Hematopoietic multipotent progenitor cell treated with erythropoietin and hydrocortisone succinate and interleukin-3 and kit ligand, for 17 days (in vitro differentiated cells): ENCODE data around the gene MAP3K19.

Source experiments
- DNase-seq: peaks from one replicate; pipeline ENCODE4 v3.0.0-alpha.2; 2015; ENCODE audit warnings: low spot score

Gene MAP3K19

DNA sequence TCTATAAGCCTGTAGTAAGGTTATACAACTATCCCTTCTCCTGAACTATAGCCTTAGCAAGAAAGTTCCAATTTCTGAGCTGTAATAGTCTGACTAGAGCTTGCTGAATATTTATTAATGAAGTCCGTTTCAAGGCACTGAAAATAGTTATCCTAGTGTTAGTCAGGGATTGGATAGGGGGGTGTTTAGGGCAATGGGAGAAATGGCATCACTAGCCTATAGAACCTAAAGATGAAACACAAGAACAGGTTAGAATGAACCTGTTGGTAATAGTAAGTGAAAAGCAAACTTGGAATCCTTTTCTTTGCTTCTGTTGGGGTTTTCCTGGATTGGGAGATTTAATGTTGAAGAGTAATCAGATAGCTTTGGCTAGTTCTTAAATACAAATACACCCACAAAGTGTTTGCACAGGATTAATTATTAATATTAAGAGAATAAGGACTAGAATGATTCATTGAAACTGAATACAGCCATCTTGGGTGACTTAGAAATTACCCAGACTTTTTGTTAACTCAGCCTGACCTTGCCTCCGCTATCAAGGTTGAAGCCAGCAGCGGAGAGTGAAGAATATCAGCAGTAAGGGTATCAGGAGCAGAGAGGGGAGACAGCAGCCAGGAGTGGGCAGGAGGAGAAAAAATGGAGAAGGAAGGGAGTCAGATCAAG lies 114.3 kb downstream of the MAP3K19 start:
- no peak for DNase-seq

DNA sequence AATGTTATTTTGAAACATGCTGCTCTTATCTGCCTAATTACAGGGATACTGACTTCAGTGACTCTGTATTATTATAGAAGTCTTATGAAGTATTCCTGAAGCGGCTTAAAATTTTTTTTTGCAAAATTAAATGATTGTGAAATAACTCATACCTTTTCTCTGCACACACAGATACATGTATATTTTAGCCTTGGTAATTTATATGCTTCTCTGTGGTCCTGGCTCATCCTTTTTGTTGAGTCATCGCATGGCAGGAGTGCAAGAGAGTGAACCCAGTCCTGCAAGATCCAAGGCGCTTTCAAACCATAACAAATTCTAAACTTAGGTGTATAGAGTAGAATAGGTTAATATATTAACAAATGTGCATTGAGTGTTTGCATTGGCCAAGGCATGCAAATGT lies 120.1 kb downstream of the MAP3K19 start:
- peak; percentile 50 for DNase-seq

- DNase-seq: no peak
These were observed 120.9 kb downstream of the MAP3K19 start for GRCh38 chr2:134926231-134926931.

- no peak for DNase-seq
These were observed 122.3 kb downstream of the MAP3K19 start for GRCh38 chr2:134924912-134925311.

GRCh38 chr2:134919341-134920210 lies 127.7 kb downstream of the MAP3K19 start:
- DNase-seq: peak; percentile 71

DNA sequence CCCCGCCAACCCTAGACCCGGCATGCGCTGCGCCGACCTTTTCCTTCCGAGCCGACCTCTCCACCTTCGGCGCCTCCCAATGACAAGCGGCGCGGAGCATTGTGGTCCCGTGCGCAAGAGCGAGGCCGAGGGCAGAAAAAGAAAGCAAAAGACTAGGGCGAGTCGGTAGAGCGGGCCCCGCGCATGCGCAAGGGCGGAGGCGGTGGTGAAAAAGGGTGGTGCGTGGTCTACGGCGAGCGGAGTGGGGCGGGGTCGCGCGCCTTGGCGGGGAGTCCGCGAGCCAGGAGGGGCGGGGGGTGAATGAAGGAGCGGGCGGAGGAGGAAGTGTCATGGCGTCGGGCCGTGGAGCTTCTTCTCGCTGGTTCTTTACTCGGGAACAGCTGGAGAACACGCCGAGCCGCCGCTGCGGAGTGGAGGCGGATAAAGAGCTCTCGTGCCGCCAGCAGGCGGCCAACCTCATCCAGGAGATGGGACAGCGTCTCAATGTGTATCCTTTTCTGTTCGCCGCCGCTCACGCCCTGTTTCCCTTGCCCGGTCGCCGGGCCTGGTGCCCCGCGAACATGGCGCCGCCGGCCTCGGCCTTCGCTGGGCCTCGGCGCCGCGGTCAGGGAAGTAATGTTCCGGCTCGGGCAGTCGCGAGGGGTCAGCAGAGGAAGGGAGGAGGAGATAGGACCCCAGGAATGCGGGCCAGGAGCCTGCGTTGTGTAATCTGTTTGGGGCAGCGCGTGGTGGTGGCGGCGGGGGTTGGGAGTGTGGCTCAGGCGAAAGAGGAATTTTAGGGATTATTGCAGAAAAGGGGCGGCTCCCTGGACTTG lies 128.5 kb downstream of the MAP3K19 start, which contains the start of gene CCNT2:
Gene CCNT2 (plus strand): TSS at position 297 of the 815 bp plus-strand sequence. CDS start 33 bp downstream, at position 330.
- peak; percentile 99 for DNase-seq

- DNase-seq: no peak
These were observed 129.2 kb downstream of the MAP3K19 start for GRCh38 chr2:134917888-134918525.

- no peak for DNase-seq
These were observed 129.8 kb downstream of the MAP3K19 start for GRCh38 chr2:134917360-134917865.
